Left lung (tissue), 10 donors: Measurements from ENCODE around the gene BRSK2. TPM values are rescaled to one million over a fixed set of nuclear protein-coding genes. Genes with fewer than 3 reads are reported as not detected.
"Not testable (repeated sequence)": the region's sequence is repeated elsewhere in the genome, so short reads cannot be mapped to it uniquely, and the experiment has no call there.

Source experiments
- ATAC-seq: fragments of 200-7000 bp; cut with Tn5 transposase; one replicate; pipeline ENCODE4 v1.9.1; 2020; ENCODE audit warnings: moderate library complexity
- DNase-seq, 4 donors: peaks; one replicate each; pipeline ENCODE4 v3.0.0-alpha.2; 2013 to 2020
- H3K27ac ChIP-seq, 2 donors: fragments of 200-600 bp; sonication (generic) in 1 of 2; one replicate each; pipeline versions ENCODE4 v1.5.0 to v1.8.0; 2020 to 2021
- H3K27me3 ChIP-seq, 2 donors: fragments of 200-600 bp; sonication (generic) in 1 of 2; one replicate each; pipeline versions ENCODE4 v1.5.0 to v1.8.0; 2020 to 2021
- H3K36me3 ChIP-seq, 2 donors: fragments of 200-600 bp; sonication (generic) in 1 of 2; one replicate each; pipeline versions ENCODE4 v1.5.0 to v1.8.0; 2020 to 2021
- H3K4me1 ChIP-seq, 2 donors: fragments of 200-600 bp; one replicate each; pipeline ENCODE4 v1.8.0; 2021
- H3K4me3 ChIP-seq, 2 donors: fragments of 200-600 bp; sonication (generic) in 1 of 2; one replicate each; pipeline versions ENCODE4 v1.5.0 to v1.8.0; 2020 to 2021; ENCODE audit warnings: mild to moderate bottlenecking in 1 of 2
- H3K9me3 ChIP-seq, 2 donors: fragments of 200-600 bp; sonication (generic) in 1 of 2; one replicate each; pipeline versions ENCODE4 v1.5.0 to v1.8.0; 2020 to 2021
- intact Hi-C, 2 donors: fragments of 100-400 bp; cut with DNase I; formaldehyde crosslinking; loops; one replicate each; pipeline versions ENCODE4 v1.11.2 to v1.14.2; 2022
- polyA plus RNA-seq, 6 donors: library from polyadenylated mRNA; unstranded; fragments of 120-200 nt; gene quantifications; one replicate each; pipeline ENCODE4 v1.2.1, GENCODE V29; 2013; ENCODE audit not compliant: insufficient read length in 6 of 6
- total RNA-seq, 2 donors: library from RNA; stranded (reverse); fragmentation: NEBNext Ultra II Directional; extraction: Animal tissue kit (Norgen Biotek cat#: 25700); gene quantifications; one replicate each; pipeline ENCODE4 v1.2.1, GENCODE V29; 2021
- TF ChIP-seq, protein P1 (sequence below), 2 donors: fragments of 200-600 bp; sonication (generic) in 1 of 2; IDR thresholded peaks; one replicate each; pipeline versions ENCODE4 v1.5.0 to v1.8.0; 2021; ENCODE audit warnings: antibody characterized with exemption in 2 of 2
- donor health status: DM: no; HTN: yes; CAD: no.
- donor health status: DM: no; HTN: no; CAD: no.

Gene BRSK2
- total and polyA plus RNA-seq, 8 donors = 0.13 to 1.1 (median 0.69) TPM

DNA sequence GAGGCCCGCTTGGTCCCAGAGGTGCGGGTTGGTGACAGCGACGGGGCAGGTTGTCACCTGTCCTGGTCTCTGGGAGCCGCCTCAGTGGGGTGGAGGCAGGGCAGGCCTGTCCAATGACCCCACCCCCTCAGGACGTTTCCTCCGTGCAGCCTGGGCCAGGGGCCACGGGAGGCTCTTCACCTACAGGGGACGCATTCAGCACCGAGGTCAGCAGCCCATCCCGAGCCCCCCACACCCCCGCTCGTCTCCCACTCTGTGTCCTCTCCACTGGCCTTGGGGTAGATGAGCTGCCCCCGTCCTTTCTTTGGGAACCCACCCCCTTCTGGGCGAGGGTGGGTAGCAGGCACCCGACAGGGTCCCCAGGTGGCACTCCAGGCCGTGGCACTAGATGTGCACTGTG, 35.7 kb downstream of the BRSK2 start:
- TF ChIP-seq, protein P1, sequence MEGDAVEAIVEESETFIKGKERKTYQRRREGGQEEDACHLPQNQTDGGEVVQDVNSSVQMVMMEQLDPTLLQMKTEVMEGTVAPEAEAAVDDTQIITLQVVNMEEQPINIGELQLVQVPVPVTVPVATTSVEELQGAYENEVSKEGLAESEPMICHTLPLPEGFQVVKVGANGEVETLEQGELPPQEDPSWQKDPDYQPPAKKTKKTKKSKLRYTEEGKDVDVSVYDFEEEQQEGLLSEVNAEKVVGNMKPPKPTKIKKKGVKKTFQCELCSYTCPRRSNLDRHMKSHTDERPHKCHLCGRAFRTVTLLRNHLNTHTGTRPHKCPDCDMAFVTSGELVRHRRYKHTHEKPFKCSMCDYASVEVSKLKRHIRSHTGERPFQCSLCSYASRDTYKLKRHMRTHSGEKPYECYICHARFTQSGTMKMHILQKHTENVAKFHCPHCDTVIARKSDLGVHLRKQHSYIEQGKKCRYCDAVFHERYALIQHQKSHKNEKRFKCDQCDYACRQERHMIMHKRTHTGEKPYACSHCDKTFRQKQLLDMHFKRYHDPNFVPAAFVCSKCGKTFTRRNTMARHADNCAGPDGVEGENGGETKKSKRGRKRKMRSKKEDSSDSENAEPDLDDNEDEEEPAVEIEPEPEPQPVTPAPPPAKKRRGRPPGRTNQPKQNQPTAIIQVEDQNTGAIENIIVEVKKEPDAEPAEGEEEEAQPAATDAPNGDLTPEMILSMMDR (IDR thresholded peaks at IDR 0.05) = no peak
- Histone ChIP-seq H3K9me3 (peaks cover 0 to under 1% of the 10 kb centered on the region in 2 donors), H3K4me3 (no peak overlapping the region), H3K27me3 (peaks cover 0 to 44% of the 10 kb centered on the region in 2 donors), H3K27ac (no peak overlapping the region), H3K4me1 (no peaks in the 10 kb centered on the region), H3K36me3 (no peaks in the 10 kb centered on the region)
- ATAC-seq (no peak), DNase-seq (no peak)
- intact Hi-C loops = no loop called here

DNA sequence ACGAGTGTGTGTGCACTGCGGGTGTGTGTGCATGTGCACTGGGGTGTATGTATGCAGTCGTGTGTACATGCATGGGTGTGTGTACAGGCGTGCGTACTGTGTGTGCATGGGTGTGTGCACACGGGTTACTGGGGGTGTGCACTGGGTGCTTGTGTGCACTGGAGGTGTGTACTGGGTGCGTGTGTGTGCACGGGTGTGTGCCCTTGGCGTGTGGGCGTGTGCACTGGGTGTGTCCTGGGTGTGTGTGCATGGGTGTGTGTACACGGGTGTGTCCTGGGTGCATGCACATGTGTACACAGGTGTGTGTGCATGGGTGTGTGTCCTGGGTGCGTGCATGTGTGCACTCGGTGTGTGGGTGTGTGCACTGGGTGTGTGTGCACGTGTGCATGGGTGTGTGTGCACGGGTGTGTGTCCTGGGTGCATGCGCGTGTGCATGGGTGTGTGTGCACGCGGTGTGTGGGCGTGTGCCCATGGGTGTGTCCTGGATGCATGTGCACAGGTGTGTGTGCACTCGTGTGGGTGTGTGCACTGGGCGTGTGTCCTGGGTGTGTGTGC, 39.1 kb downstream of the BRSK2 start:
- TF ChIP-seq, protein P1 (IDR thresholded peaks at IDR 0.05) = no peak
- Histone ChIP-seq H3K27ac (no peak overlapping the region), H3K4me3 (no peak overlapping the region), H3K36me3 (no peaks in the 10 kb centered on the region), H3K9me3 (no peaks in the 10 kb centered on the region), H3K4me1 (no peaks in the 10 kb centered on the region), H3K27me3 (peaks cover 0 to 40% of the 10 kb centered on the region in 2 donors)
- intact Hi-C loops = no loop called here
- DNase-seq (no peak), ATAC-seq (no peak)

DNA sequence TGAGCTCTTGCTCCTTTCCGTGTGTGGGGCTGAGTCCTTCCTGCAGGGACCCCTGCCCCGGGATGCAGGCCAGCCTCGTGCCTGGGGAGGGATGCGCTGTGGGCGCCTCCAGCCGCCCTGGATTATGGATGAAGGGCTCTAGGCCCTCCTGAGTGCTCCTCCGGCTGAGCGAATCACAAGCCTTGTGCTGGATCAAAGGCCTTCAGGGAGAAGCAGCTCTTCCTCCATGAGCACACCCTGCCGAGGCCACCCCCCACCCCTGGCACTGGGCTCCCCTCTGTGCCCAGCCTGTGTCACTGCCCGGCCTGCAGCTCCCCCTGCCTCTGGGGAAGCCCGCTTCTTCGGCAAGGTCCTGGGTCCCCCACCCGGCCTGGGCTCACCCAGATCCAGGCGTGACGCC, 43.8 kb downstream of the BRSK2 start:
- TF ChIP-seq, protein P1 (IDR thresholded peaks at IDR 0.05) = no peak
- Histone ChIP-seq H3K9me3 (no peaks in the 10 kb centered on the region), H3K4me1 (no peaks in the 10 kb centered on the region), H3K4me3 (no peak overlapping the region), H3K27me3 (peaks cover 0 to 52% of the 10 kb centered on the region in 2 donors), H3K36me3 (no peaks in the 10 kb centered on the region), H3K27ac (no peak overlapping the region)
- intact Hi-C loops = no loop called here
- DNase-seq = no peak
- no peak for ATAC-seq

DNA sequence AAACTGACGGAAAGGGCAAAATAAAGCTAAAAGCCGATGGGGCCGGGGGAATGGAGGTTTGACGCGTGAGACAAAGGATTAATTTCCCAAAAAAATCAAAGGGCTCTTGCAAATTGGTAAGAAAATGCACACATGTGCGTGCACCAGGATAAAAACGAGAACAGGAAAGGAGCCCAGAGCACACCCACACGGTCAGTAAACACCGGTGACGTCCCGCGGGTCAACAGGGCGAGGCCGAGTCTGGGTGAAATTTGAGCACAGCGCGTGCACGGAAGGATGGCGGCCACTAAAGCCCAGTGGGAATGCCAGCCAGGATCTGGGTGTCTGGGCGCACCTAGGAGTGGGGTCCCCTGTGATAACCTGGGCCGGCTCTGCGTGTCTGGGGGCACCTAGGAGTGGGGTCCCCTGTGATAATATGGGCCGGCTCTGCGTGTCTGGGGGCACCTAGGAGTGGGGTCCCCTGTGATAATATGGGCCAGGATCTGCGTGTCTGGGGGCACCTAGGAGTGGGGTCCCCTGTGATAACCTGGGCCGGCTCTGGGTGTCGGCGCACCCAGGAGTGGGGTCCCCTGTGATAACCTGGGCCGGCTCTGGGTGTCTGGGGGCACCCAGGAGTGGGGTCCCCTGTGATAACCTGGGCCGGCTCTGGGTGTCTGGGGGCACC, 44.4 kb downstream of the BRSK2 start:
- ATAC-seq = no peak
- intact Hi-C loops = no loop called here
- H3K27ac ChIP-seq = no peak overlapping the region
- TF ChIP-seq, protein P1 (IDR thresholded peaks at IDR 0.05) = no peak
- H3K4me3 ChIP-seq = no peak overlapping the region
- no peaks in the 10 kb centered on the region for H3K4me1 ChIP-seq
- no peaks in the 10 kb centered on the region for H3K9me3 ChIP-seq
- peaks cover 0 to 58% of the 10 kb centered on the region in 2 donors for H3K27me3 ChIP-seq
- DNase-seq = no peak
- H3K36me3 ChIP-seq = no peaks in the 10 kb centered on the region

DNA sequence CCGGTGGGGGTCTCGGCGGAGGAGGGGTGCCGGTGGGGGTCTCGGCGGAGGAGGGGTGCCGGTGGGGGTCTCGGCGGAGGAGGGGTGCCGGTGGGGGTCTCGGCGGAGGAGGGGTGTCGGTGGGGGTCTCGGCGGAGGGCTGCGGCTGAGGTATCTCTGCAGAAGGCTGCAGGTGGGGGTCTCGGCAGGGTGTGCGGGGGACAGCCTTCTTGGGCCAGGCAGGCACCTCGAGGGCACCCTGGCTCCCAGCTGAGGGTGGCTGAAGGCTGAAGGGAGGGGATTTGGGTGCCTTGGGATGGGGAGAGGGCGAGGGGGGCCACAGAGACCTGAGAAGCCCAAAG, 45.7 kb downstream of the BRSK2 start:
- DNase-seq, ATAC-seq, H3K9me3 ChIP-seq, H3K36me3 ChIP-seq, intact Hi-C loops, H3K4me3 ChIP-seq, H3K27ac ChIP-seq, H3K4me1 ChIP-seq: not testable (repeated sequence)
- H3K27me3 ChIP-seq = peaks cover 0 to 71% of the 10 kb centered on the region in 2 donors
